B cell (primary cell): Measurements from ENCODE around the gene DNMBP. TPM values are rescaled to one million over a fixed set of nuclear protein-coding genes. Genes with fewer than 3 reads are reported as not detected.

ENCODE experiments used
- ATAC-seq: fragments of 200-7000 bp; cut with Tn5 transposase; one replicate; pipeline ENCODE4 v1.10.0; 2021; ENCODE audit warnings: low read depth, mild to moderate bottlenecking, moderate number of reproducible peaks, moderate library complexity
- CTCF ChIA-PET: fragments of 350-600 bp; sonication (Branson Sonifier 250); formaldehyde crosslinking; loops from one replicate; lab custom pipeline; 2021; ENCODE audit warnings: antibody characterized with exemption, inconsistent platforms; lab: Charles Lee
- POLR2A ChIA-PET: fragments of 350-600 bp; sonication (Branson Sonifier 250); formaldehyde crosslinking; loops from one replicate; lab custom pipeline; 2021; ENCODE audit warnings: antibody characterized with exemption; lab: Charles Lee
- DNase-seq: peaks from one replicate; pipeline ENCODE4 v3.0.0; 2013
- H2AFZ ChIP-seq: 2 replicates; pipeline ENCODE4 v1.6.1; 2012; ENCODE audit warnings: mild to moderate bottlenecking, low read depth, low read length; ENCODE audit not compliant: insufficient read depth, poor library complexity, severe bottlenecking
- H3K27ac ChIP-seq, 2 donors: 1 replicate in 1 of 2; 2 replicates in 1 of 2; pipeline ENCODE4 v1.5.1; 2012 to 2013; ENCODE audit warnings: low read length in 2 of 2, mild to moderate bottlenecking in 2 of 2, moderate library complexity in 1 of 2
- H3K27me3 ChIP-seq, 4 experiments: fragments of 200-600 bp in 1 of 4; sonication (generic) in 1 of 4; replicated peaks in 1 of 4; 1 replicate in 2 of 4; 2 replicates in 2 of 4; pipeline versions ENCODE4 v1.6.1 to v1.7.0; 2013 to 2016; ENCODE audit warnings: low read length in 3 of 4, mild to moderate bottlenecking in 2 of 4, mixed read lengths in 1 of 4, moderate library complexity in 1 of 4; ENCODE audit not compliant: insufficient read depth in 4 of 4, control insufficient read depth in 3 of 4; ENCODE audit errors: control extremely low read depth in 1 of 4
- H3K36me3 ChIP-seq, 2 experiments: replicated peaks in 1 of 2; 1 replicate in 1 of 2; 2 replicates in 1 of 2; pipeline versions ENCODE4 v1.6.1 to v1.7.1; 2013; ENCODE audit warnings: low read length in 1 of 2; ENCODE audit not compliant: insufficient read depth in 2 of 2, control insufficient read depth in 1 of 2; ENCODE audit errors: control extremely low read depth in 1 of 2, extremely low read depth in 1 of 2
- H3K4me1 ChIP-seq, 2 donors: fragments of 200-600 bp in 1 of 2; sonication (generic) in 1 of 2; 1 replicate in 1 of 2; 2 replicates in 1 of 2; pipeline versions ENCODE4 v1.5.1 to v1.6.1; 2013 to 2017; ENCODE audit warnings: low read length in 2 of 2; ENCODE audit not compliant: control insufficient read depth in 2 of 2, insufficient read depth in 2 of 2
- H3K4me2 ChIP-seq: replicated peaks from 2 replicates; pipeline ENCODE3; 2012; ENCODE audit warnings: mild to moderate bottlenecking, low read depth, low read length; ENCODE audit not compliant: poor library complexity, severe bottlenecking
- H3K4me3 ChIP-seq, 5 experiments: fragments of 200-600 bp in 1 of 5; sonication (generic) in 1 of 5; 1 replicate in 3 of 5; 2 replicates in 2 of 5; pipeline versions ENCODE4 v1.5.1 to v1.7.0; 2011 to 2016; ENCODE audit warnings: low read length in 4 of 5, mild to moderate bottlenecking in 4 of 5, low read depth in 2 of 5, control low read depth in 1 of 5, moderate library complexity in 1 of 5; ENCODE audit not compliant: insufficient read depth in 1 of 5; ENCODE audit errors: control extremely low read depth in 1 of 5, extremely low read depth in 1 of 5
- H3K79me2 ChIP-seq: fragments of 200-600 bp; sonication (generic); one replicate; pipeline ENCODE4 v1.6.0; 2016; ENCODE audit warnings: low read length; ENCODE audit not compliant: control insufficient read depth, insufficient read depth
- H3K9ac ChIP-seq: fragments of 200-600 bp; sonication (generic); 2 replicates; pipeline ENCODE4 v1.6.1; 2017; ENCODE audit warnings: mild to moderate bottlenecking, low read length, moderate library complexity
- H3K9me3 ChIP-seq, 3 donors: one replicate each; pipeline versions ENCODE4 v1.6.1 to v1.7.1; 2013; ENCODE audit warnings: low read length in 2 of 3; ENCODE audit not compliant: control insufficient read depth in 2 of 3, insufficient read depth in 1 of 3; ENCODE audit errors: control extremely low read depth in 1 of 3
- H4K20me1 ChIP-seq: 2 replicates; pipeline ENCODE4 v1.6.0; 2012; ENCODE audit warnings: mild to moderate bottlenecking, low read length; ENCODE audit not compliant: insufficient read depth, control insufficient read depth, poor library complexity, severe bottlenecking
- H3K27ac Mint-ChIP-seq: one replicate; pipeline ENCODE4 v1.8.0; 2021; ENCODE audit warnings: mixed read lengths
- H3K27me3 Mint-ChIP-seq: one replicate; pipeline ENCODE4 v1.8.0; 2021; ENCODE audit warnings: mixed read lengths
- H3K4me1 Mint-ChIP-seq: one replicate; pipeline ENCODE4 v1.8.0; 2021; ENCODE audit warnings: mixed read lengths
- H3K4me3 Mint-ChIP-seq: one replicate; pipeline ENCODE4 v1.8.0; 2021; ENCODE audit warnings: mixed read lengths
- H3K9me3 Mint-ChIP-seq: one replicate; pipeline ENCODE4 v1.8.0; 2022; ENCODE audit warnings: mixed read lengths; ENCODE audit not compliant: insufficient read depth
- EZH2 ChIP-seq: IDR thresholded peaks from 2 replicates; pipeline ENCODE4 v1.6.1; 2012; ENCODE audit warnings: borderline replicate concordance, low read depth, mild to moderate bottlenecking, moderate library complexity, low read length; ENCODE audit not compliant: insufficient read depth, poor library complexity, severe bottlenecking
- WGBS: methylation state at CpG from one replicate; pipeline ENCODE4 v1.1.5; 2013; ENCODE audit warnings: missing lambda C conversion rate; ENCODE audit not compliant: insufficient coverage; 5-methylcytosine and 5-hydroxymethylcytosine counted together
- intact Hi-C: fragments of 100-400 bp; cut with micrococcal nuclease; formaldehyde crosslinking; loops from one replicate; pipeline ENCODE4 v1.10.0; 2022
- polyA plus RNA-seq: library from polyadenylated mRNA; depleted of rRNA; stranded (reverse); fragments of >200 nt; gene quantifications from 2 replicates; pipeline ENCODE4 v1.2.3, GENCODE V29; 2012
- total RNA-seq, 2 donors: library from RNA; stranded (reverse); fragments of 120-200 nt in 1 of 2; gene quantifications; 1 replicate in 1 of 2; 2 replicates in 1 of 2; pipeline versions ENCODE4 v1.2.3 to v1.2.4, GENCODE V29; 2013 to 2022
- TF ChIP-seq, protein P1 (sequence below): fragments of 200-600 bp; IDR thresholded peaks from one replicate; pipeline ENCODE4 v1.8.0; 2022; ENCODE audit warnings: antibody characterized with exemption, mild to moderate bottlenecking

DNMBP gene
- total and polyA plus RNA-seq, 2 donors (not counting 1 experiment from before 2014, with no cell fraction given), result 12.8 to 22.6 TPM

- no peaks in the 10 kb centered on the region for H3K4me1 Mint-ChIP-seq
- H3K27ac ChIP-seq, result no peak overlapping the region
- WGBS, result 95% methylated on average over 7 of the region's 9 CpGs
- peaks cover 5% of the 10 kb centered on the region for H3K79me2 ChIP-seq
- no peak overlapping the region for H3K4me2 ChIP-seq
- H3K4me1 ChIP-seq, result no peaks in the 10 kb centered on the region
- ATAC-seq (no peak), DNase-seq (no peak)
- intact Hi-C loops, result no loop called here
- H3K27ac Mint-ChIP-seq, result no peak overlapping the region
- H3K9me3 ChIP-seq, result no peaks in the 10 kb centered on the region
- TF ChIP-seq EZH2, result no peak
- TF ChIP-seq, protein P1, sequence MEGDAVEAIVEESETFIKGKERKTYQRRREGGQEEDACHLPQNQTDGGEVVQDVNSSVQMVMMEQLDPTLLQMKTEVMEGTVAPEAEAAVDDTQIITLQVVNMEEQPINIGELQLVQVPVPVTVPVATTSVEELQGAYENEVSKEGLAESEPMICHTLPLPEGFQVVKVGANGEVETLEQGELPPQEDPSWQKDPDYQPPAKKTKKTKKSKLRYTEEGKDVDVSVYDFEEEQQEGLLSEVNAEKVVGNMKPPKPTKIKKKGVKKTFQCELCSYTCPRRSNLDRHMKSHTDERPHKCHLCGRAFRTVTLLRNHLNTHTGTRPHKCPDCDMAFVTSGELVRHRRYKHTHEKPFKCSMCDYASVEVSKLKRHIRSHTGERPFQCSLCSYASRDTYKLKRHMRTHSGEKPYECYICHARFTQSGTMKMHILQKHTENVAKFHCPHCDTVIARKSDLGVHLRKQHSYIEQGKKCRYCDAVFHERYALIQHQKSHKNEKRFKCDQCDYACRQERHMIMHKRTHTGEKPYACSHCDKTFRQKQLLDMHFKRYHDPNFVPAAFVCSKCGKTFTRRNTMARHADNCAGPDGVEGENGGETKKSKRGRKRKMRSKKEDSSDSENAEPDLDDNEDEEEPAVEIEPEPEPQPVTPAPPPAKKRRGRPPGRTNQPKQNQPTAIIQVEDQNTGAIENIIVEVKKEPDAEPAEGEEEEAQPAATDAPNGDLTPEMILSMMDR, result no peak
- no peaks in the 10 kb centered on the region for H3K27me3 Mint-ChIP-seq
- no peaks in the 10 kb centered on the region for H4K20me1 ChIP-seq
- no peak overlapping the region for H3K4me3 Mint-ChIP-seq
- peaks cover 2 to 3% of the 10 kb centered on the region in 2 experiments for H3K36me3 ChIP-seq
- H3K9ac ChIP-seq, result no peak overlapping the region
- ChIA-PET CTCF (no interaction called here), POLR2A (no interaction called here)
- H2AFZ ChIP-seq, result no peak overlapping the region
- H3K27me3 ChIP-seq, result no peaks in the 10 kb centered on the region
- H3K9me3 Mint-ChIP-seq, result no peaks in the 10 kb centered on the region
- H3K4me3 ChIP-seq, result no peak overlapping the region
Observed at GRCh38 chr10:99913831-99914235, 95.9 kb downstream of the DNMBP start.

DNA sequence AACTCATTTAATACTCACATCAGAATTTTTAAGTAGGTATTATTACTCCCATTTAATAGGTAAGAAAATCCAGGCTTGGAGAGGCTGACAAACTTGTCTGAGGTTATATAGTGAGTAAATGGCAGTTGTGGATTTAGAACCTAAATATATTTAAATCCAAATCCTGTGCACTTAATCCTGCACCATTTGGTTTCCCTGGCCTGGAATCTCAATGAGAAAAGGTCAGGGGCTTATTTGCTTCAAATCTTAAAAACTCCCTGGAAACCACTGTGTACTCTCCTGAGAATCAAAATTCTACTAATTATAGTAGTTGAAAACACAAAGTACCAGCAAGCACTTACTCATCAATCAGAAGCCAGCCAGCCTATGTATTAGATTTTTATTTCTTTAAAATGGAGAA is 97.7 kb downstream of the DNMBP start:
- TF ChIP-seq, protein P1, result no peak
- TF ChIP-seq EZH2, result no peak
- no peaks in the 10 kb centered on the region for H3K27me3 ChIP-seq
- intact Hi-C loops, result no loop called here
- Mint-ChIP-seq H3K4me1 (no peaks in the 10 kb centered on the region), H3K4me3 (no peak overlapping the region), H3K27me3 (no peaks in the 10 kb centered on the region), H3K9me3 (no peaks in the 10 kb centered on the region), H3K27ac (no peak overlapping the region)
- H3K9me3 ChIP-seq, result no peaks in the 10 kb centered on the region
- no peak for ATAC-seq
- CTCF ChIA-PET, result no interaction called here
- H3K79me2 ChIP-seq, result no peaks in the 10 kb centered on the region
- POLR2A ChIA-PET, result no interaction called here
- H4K20me1 ChIP-seq, result no peaks in the 10 kb centered on the region
- no peak for DNase-seq
- H3K4me1 ChIP-seq, result no peaks in the 10 kb centered on the region
- H3K9ac ChIP-seq, result no peak overlapping the region
- H3K27ac ChIP-seq, result no peak overlapping the region
- no peak overlapping the region for H3K4me3 ChIP-seq
- H2AFZ ChIP-seq, result no peak overlapping the region
- no peak overlapping the region for H3K4me2 ChIP-seq
- peaks cover 4 to 19% of the 10 kb centered on the region in 2 experiments for H3K36me3 ChIP-seq
